ENCODE measurements around the gene PPP2R1B.

Gene PPP2R1B

GRCh38 chr11:111726301-111726713 is 39.9 kb downstream of the PPP2R1B start:
- Histone ChIP-seq H3K4me3 (ENCODE audit: severe bottlenecking) (no peak overlapping the region), H3K36me3 (ENCODE audit: low read depth) (peaks cover 37% of the 10 kb centered on the region), H3K9me3 (ENCODE audit: severe bottlenecking) (no peaks in the 10 kb centered on the region), H3K27ac (ENCODE audit: poor library complexity, severe bottlenecking) (no peak overlapping the region), H3K4me1 (ENCODE audit: insufficient read depth, poor library complexity, severe bottlenecking) (no peaks in the 10 kb centered on the region), H3K27me3 (ENCODE audit: insufficient read depth, poor library complexity, severe bottlenecking) (no peaks in the 10 kb centered on the region)
- ATAC-seq (ENCODE audit: low read depth) = no peak
- TF ChIP-seq CTCF (IDR thresholded peaks at IDR 0.05; ENCODE audit: poor library complexity, severe bottlenecking) = no peak
- DNase-seq (ENCODE audit: low spot score) = no peak

GRCh38 chr11:111725621-111726020 is 40.6 kb downstream of the PPP2R1B start:
- Histone ChIP-seq H3K27me3 (ENCODE audit: insufficient read depth, poor library complexity, severe bottlenecking) (no peaks in the 10 kb centered on the region), H3K4me3 (ENCODE audit: severe bottlenecking) (no peak overlapping the region), H3K36me3 (ENCODE audit: low read depth) (peaks cover 44% of the 10 kb centered on the region), H3K9me3 (ENCODE audit: severe bottlenecking) (no peaks in the 10 kb centered on the region), H3K4me1 (ENCODE audit: insufficient read depth, poor library complexity, severe bottlenecking) (no peaks in the 10 kb centered on the region), H3K27ac (ENCODE audit: poor library complexity, severe bottlenecking) (no peak overlapping the region)
- no peak for TF ChIP-seq CTCF (IDR thresholded peaks at IDR 0.05; ENCODE audit: poor library complexity, severe bottlenecking)
- ATAC-seq (ENCODE audit: low read depth) (no peak), DNase-seq (ENCODE audit: low spot score) (no peak)

- Histone ChIP-seq H3K4me1 (ENCODE audit: insufficient read depth, poor library complexity, severe bottlenecking) (no peaks in the 10 kb centered on the region), H3K36me3 (ENCODE audit: low read depth) (peaks cover 53% of the 10 kb centered on the region), H3K27ac (ENCODE audit: poor library complexity, severe bottlenecking) (no peak overlapping the region), H3K9me3 (ENCODE audit: severe bottlenecking) (no peaks in the 10 kb centered on the region), H3K4me3 (ENCODE audit: severe bottlenecking) (no peak overlapping the region), H3K27me3 (ENCODE audit: insufficient read depth, poor library complexity, severe bottlenecking) (no peaks in the 10 kb centered on the region)
- DNase-seq (ENCODE audit: low spot score) (no peak), ATAC-seq (ENCODE audit: low read depth) (no peak)
- no peak for TF ChIP-seq CTCF (IDR thresholded peaks at IDR 0.05; ENCODE audit: poor library complexity, severe bottlenecking)
Observed at GRCh38 chr11:111724615-111725129, 41.5 kb downstream of the PPP2R1B start.

- ATAC-seq (ENCODE audit: low read depth) (no peak), DNase-seq (ENCODE audit: low spot score) (no peak)
- H3K27ac ChIP-seq (ENCODE audit: poor library complexity, severe bottlenecking) = no peak overlapping the region
- no peaks in the 10 kb centered on the region for H3K27me3 ChIP-seq (ENCODE audit: insufficient read depth, poor library complexity, severe bottlenecking)
- peaks cover 4% of the 10 kb centered on the region for H3K4me1 ChIP-seq (ENCODE audit: insufficient read depth, poor library complexity, severe bottlenecking)
- no peaks in the 10 kb centered on the region for H3K9me3 ChIP-seq (ENCODE audit: severe bottlenecking)
- TF ChIP-seq CTCF (IDR thresholded peaks at IDR 0.05; ENCODE audit: poor library complexity, severe bottlenecking) = no peak
- H3K36me3 ChIP-seq (ENCODE audit: low read depth) = peaks cover 57% of the 10 kb centered on the region
- H3K4me3 ChIP-seq (ENCODE audit: severe bottlenecking) = no peak overlapping the region
Observed at GRCh38 chr11:111723595-111723994, 42.6 kb downstream of the PPP2R1B start.

GRCh38 chr11:111722501-111722900 is 43.7 kb downstream of the PPP2R1B start:
- no peak for TF ChIP-seq CTCF (IDR thresholded peaks at IDR 0.05; ENCODE audit: poor library complexity, severe bottlenecking)
- no peak for ATAC-seq (ENCODE audit: low read depth)
- Histone ChIP-seq H3K4me1 (ENCODE audit: insufficient read depth, poor library complexity, severe bottlenecking) (peaks cover 10% of the 10 kb centered on the region), H3K36me3 (ENCODE audit: low read depth) (peaks cover 59% of the 10 kb centered on the region), H3K9me3 (ENCODE audit: severe bottlenecking) (no peaks in the 10 kb centered on the region), H3K27ac (ENCODE audit: poor library complexity, severe bottlenecking) (no peak overlapping the region), H3K4me3 (ENCODE audit: severe bottlenecking) (no peak overlapping the region), H3K27me3 (ENCODE audit: insufficient read depth, poor library complexity, severe bottlenecking) (no peaks in the 10 kb centered on the region)
- no peak for DNase-seq (ENCODE audit: low spot score)
